ENCODE results near the gene DAB1.

Gene DAB1

DNA sequence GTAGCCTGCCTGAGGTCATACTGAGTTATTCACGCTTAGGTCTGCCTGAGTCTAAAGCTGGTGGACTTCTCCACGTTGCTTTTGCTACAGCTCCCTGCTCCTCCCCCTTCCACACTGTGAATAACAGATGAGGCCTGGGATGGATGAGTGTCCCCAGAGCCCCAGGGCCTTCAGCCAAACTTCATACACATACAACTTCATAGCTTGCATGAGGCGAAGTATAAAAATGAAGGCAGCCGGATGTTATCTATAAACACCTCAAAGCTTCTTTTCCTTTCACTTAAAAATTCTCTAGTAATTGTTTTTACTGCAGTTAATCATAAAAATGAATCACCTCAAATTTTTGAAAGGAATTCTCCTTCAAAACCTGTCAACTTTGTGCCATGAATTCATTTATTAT, 70.2 kb downstream of the DAB1 start:
- no CpG with 5 or more reads among the region's 4 CpGs for WGBS, 2 donors (ENCODE audit: extremely low coverage in 2 of 2, insufficient read length in 2 of 2, insufficient replicate concordance in 1 of 2)
- Histone ChIP-seq H2BK5ac (ENCODE audit: low read length) (no peak overlapping the region), H4K8ac (ENCODE audit: low read depth, low read length) (no peak overlapping the region), H3K79me1 (ENCODE audit: low read depth, low read length) (no peaks in the 10 kb centered on the region), H3K4ac (ENCODE audit: low read length) (no peak overlapping the region), H3K4me3 (ENCODE audit: low read length in 2 of 2) (no peak overlapping the region), H3K4me2 (ENCODE audit: insufficient read depth, low read length, poor library complexity, severe bottlenecking) (no peak overlapping the region), H3K23ac (ENCODE audit: low read depth, low read length, poor library complexity) (no peak overlapping the region), H2BK15ac (ENCODE audit: low read length) (no peak overlapping the region), H2AK5ac (ENCODE audit: low read depth, low read length) (no peak overlapping the region), H2BK120ac (ENCODE audit: low read depth, low read length) (no peak overlapping the region), H3K27ac (replicated peaks; ENCODE audit: low read length) (no peak overlapping the region), H4K91ac (ENCODE audit: low read depth, low read length, poor library complexity) (no peak overlapping the region), H2BK12ac (ENCODE audit: low read length) (no peak overlapping the region), H3K36me3 (replicated peaks in 1 of 2; ENCODE audit: control insufficient read depth in 2 of 2, insufficient read depth in 2 of 2, low read length in 2 of 2) (no peaks in the 10 kb centered on the region), H3K9ac (ENCODE audit: low read depth, low read length, poor library complexity) (no peak overlapping the region), H3K14ac (ENCODE audit: low read length) (no peak overlapping the region), H3K18ac (ENCODE audit: low read length) (no peak overlapping the region), H3K27me3 (ENCODE audit: control insufficient read depth in 3 of 3, insufficient read depth in 3 of 3, low read depth in 1 of 3, low read length in 3 of 3) (no peaks in the 10 kb centered on the region), H3K9me3 (replicated peaks in 1 of 2; ENCODE audit: control insufficient read depth in 2 of 2, insufficient read depth in 1 of 2, low read depth in 1 of 2, low read length in 2 of 2) (peaks cover 0 to 8% of the 10 kb centered on the region in 2 donors), H2AFZ (ENCODE audit: low read length) (no peak overlapping the region), H3K4me1 (ENCODE audit: control insufficient read depth in 2 of 2, insufficient read depth in 1 of 2, low read depth in 1 of 2, low read length in 2 of 2) (peaks cover 6 to 7% of the 10 kb centered on the region in 2 donors)
- DNase-seq (ENCODE audit: low spot score) = no peak

DNA sequence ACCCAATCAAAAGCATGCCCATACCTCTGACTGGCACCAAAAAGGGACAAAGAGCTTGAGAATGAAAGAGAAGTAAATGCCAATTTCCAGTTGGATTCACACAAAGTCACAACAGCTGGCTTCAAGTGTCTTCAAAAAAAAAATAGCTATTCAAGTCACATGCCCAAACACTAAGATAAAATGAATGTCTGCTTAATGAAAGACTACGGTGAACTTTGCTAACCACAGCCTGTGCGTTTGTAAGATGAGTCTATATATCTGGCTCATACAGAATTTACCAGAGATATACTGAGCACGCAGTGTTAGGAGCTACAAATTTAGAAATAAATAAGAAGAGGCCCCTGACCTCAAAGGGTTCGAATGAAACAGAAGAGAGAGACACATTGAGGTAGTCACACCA, 73.2 kb downstream of the DAB1 start:
- no peak overlapping the region for H3K18ac ChIP-seq (ENCODE audit: low read length)
- H3K23ac ChIP-seq (ENCODE audit: low read depth, low read length, poor library complexity) = no peak overlapping the region
- H3K27ac ChIP-seq (replicated peaks; ENCODE audit: low read length) = no peak overlapping the region
- H3K27me3 ChIP-seq (ENCODE audit: control insufficient read depth in 3 of 3, insufficient read depth in 3 of 3, low read depth in 1 of 3, low read length in 3 of 3) = no peaks in the 10 kb centered on the region
- H2BK12ac ChIP-seq (ENCODE audit: low read length) = no peak overlapping the region
- H2BK120ac ChIP-seq (ENCODE audit: low read depth, low read length) = no peak overlapping the region
- no CpG with 5 or more reads among the region's 4 CpGs for WGBS, 2 donors (ENCODE audit: extremely low coverage in 2 of 2, insufficient read length in 2 of 2, insufficient replicate concordance in 1 of 2)
- H3K9me3 ChIP-seq (replicated peaks in 1 of 2; ENCODE audit: control insufficient read depth in 2 of 2, insufficient read depth in 1 of 2, low read depth in 1 of 2, low read length in 2 of 2) = peaks cover 0 to 7% of the 10 kb centered on the region in 2 donors
- H3K14ac ChIP-seq (ENCODE audit: low read length) = no peak overlapping the region
- H4K91ac ChIP-seq (ENCODE audit: low read depth, low read length, poor library complexity) = no peak overlapping the region
- H2BK15ac ChIP-seq (ENCODE audit: low read length) = no peak overlapping the region
- no peak overlapping the region for H2BK5ac ChIP-seq (ENCODE audit: low read length)
- no peaks in the 10 kb centered on the region for H3K79me1 ChIP-seq (ENCODE audit: low read depth, low read length)
- H3K4me1 ChIP-seq (ENCODE audit: control insufficient read depth in 2 of 2, insufficient read depth in 1 of 2, low read depth in 1 of 2, low read length in 2 of 2) = peaks cover 7 to 11% of the 10 kb centered on the region in 2 donors
- no peak overlapping the region for H2AK5ac ChIP-seq (ENCODE audit: low read depth, low read length)
- H3K4ac ChIP-seq (ENCODE audit: low read length) = no peak overlapping the region
- no peak overlapping the region for H3K4me2 ChIP-seq (ENCODE audit: insufficient read depth, low read length, poor library complexity, severe bottlenecking)
- no peak overlapping the region for H3K4me3 ChIP-seq (ENCODE audit: low read length in 2 of 2)
- no peak for DNase-seq (ENCODE audit: low spot score)
- H2AFZ ChIP-seq (ENCODE audit: low read length) = no peak overlapping the region
- H4K8ac ChIP-seq (ENCODE audit: low read depth, low read length) = no peak overlapping the region
- no peak overlapping the region for H3K9ac ChIP-seq (ENCODE audit: low read depth, low read length, poor library complexity)
- no peaks in the 10 kb centered on the region for H3K36me3 ChIP-seq (replicated peaks in 1 of 2; ENCODE audit: control insufficient read depth in 2 of 2, insufficient read depth in 2 of 2, low read length in 2 of 2)

DNA sequence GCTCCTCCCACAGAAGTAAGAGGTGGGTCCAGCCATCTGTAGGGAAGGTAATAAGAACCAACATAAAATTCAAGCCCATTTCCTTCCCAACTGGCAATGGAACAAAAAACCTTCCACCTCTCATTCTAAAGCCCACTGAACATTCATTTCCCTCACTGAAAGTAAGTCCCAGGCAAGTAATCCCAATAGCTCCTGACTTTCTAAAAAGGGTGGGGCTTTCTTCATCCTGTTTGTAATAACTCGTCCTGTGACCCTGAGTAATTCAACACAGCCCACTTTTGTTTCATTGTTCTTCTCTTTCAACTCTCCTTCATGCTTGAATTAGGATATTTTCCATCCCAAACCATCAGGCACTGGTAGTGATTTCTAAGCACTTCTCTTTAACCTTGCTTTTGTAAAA, 74.9 kb downstream of the DAB1 start:
- H3K18ac ChIP-seq (ENCODE audit: low read length) = no peak overlapping the region
- H2BK15ac ChIP-seq (ENCODE audit: low read length) = no peak overlapping the region
- no peak overlapping the region for H4K91ac ChIP-seq (ENCODE audit: low read depth, low read length, poor library complexity)
- no peak overlapping the region for H3K14ac ChIP-seq (ENCODE audit: low read length)
- no peak overlapping the region for H3K4ac ChIP-seq (ENCODE audit: low read length)
- no peaks in the 10 kb centered on the region for H3K79me1 ChIP-seq (ENCODE audit: low read depth, low read length)
- H4K8ac ChIP-seq (ENCODE audit: low read depth, low read length) = no peak overlapping the region
- no peak overlapping the region for H3K27ac ChIP-seq (replicated peaks; ENCODE audit: low read length)
- peaks cover 0 to 7% of the 10 kb centered on the region in 2 donors for H3K9me3 ChIP-seq (replicated peaks in 1 of 2; ENCODE audit: control insufficient read depth in 2 of 2, insufficient read depth in 1 of 2, low read depth in 1 of 2, low read length in 2 of 2)
- H2AFZ ChIP-seq (ENCODE audit: low read length) = no peak overlapping the region
- H3K36me3 ChIP-seq (replicated peaks in 1 of 2; ENCODE audit: control insufficient read depth in 2 of 2, insufficient read depth in 2 of 2, low read length in 2 of 2) = no peaks in the 10 kb centered on the region
- H3K4me1 ChIP-seq (ENCODE audit: control insufficient read depth in 2 of 2, insufficient read depth in 1 of 2, low read depth in 1 of 2, low read length in 2 of 2) = peaks cover 7 to 11% of the 10 kb centered on the region in 2 donors
- no peak overlapping the region for H3K23ac ChIP-seq (ENCODE audit: low read depth, low read length, poor library complexity)
- no peak overlapping the region for H3K4me2 ChIP-seq (ENCODE audit: insufficient read depth, low read length, poor library complexity, severe bottlenecking)
- H2BK120ac ChIP-seq (ENCODE audit: low read depth, low read length) = no peak overlapping the region
- H2BK12ac ChIP-seq (ENCODE audit: low read length) = no peak overlapping the region
- no peak overlapping the region for H2BK5ac ChIP-seq (ENCODE audit: low read length)
- WGBS, 2 donors (ENCODE audit: extremely low coverage in 2 of 2, insufficient read length in 2 of 2, insufficient replicate concordance in 1 of 2) = no CpG with 5 or more reads among the region's 1 CpG
- H3K9ac ChIP-seq (ENCODE audit: low read depth, low read length, poor library complexity) = no peak overlapping the region
- no peak overlapping the region for H2AK5ac ChIP-seq (ENCODE audit: low read depth, low read length)
- H3K27me3 ChIP-seq (ENCODE audit: control insufficient read depth in 3 of 3, insufficient read depth in 3 of 3, low read depth in 1 of 3, low read length in 3 of 3) = no peaks in the 10 kb centered on the region
- no peak for DNase-seq (ENCODE audit: low spot score)
- no peak overlapping the region for H3K4me3 ChIP-seq (ENCODE audit: low read length in 2 of 2)

DNA sequence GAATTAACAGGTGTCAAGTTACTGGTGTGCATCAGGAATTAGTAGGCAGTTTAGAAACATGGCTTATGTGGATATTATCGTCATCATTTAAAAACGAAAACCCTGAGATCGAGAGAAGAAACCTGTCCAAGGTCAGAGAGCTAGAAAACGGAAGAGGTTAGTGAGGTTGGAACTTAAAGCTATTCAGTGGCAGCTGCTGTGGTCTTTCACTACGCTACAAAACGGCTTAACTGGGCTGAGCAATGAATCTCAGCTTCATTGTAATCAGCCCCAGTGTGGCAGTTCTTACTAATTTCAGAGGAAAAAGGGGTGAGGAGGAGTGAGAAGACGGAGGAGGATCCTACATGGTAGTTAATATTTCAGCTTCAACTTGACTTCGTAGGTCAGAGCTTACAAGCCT, 77.9 kb downstream of the DAB1 start:
- WGBS, 2 donors (ENCODE audit: extremely low coverage in 2 of 2, insufficient read length in 2 of 2, insufficient replicate concordance in 1 of 2) = no CpG with 5 or more reads among the region's 8 CpGs
- Histone ChIP-seq H3K4me2 (ENCODE audit: insufficient read depth, low read length, poor library complexity, severe bottlenecking) (no peak overlapping the region), H3K4ac (ENCODE audit: low read length) (no peak overlapping the region), H3K27me3 (ENCODE audit: control insufficient read depth in 3 of 3, insufficient read depth in 3 of 3, low read depth in 1 of 3, low read length in 3 of 3) (no peaks in the 10 kb centered on the region), H2BK15ac (ENCODE audit: low read length) (no peak overlapping the region), H4K91ac (ENCODE audit: low read depth, low read length, poor library complexity) (no peak overlapping the region), H3K4me3 (ENCODE audit: low read length in 2 of 2) (no peak overlapping the region), H3K36me3 (replicated peaks in 1 of 2; ENCODE audit: control insufficient read depth in 2 of 2, insufficient read depth in 2 of 2, low read length in 2 of 2) (peaks cover 0 to 3% of the 10 kb centered on the region in 2 donors), H3K18ac (ENCODE audit: low read length) (no peak overlapping the region), H3K9ac (ENCODE audit: low read depth, low read length, poor library complexity) (no peak overlapping the region), H3K23ac (ENCODE audit: low read depth, low read length, poor library complexity) (no peak overlapping the region), H3K9me3 (replicated peaks in 1 of 2; ENCODE audit: control insufficient read depth in 2 of 2, insufficient read depth in 1 of 2, low read depth in 1 of 2, low read length in 2 of 2) (no peaks in the 10 kb centered on the region), H2AK5ac (ENCODE audit: low read depth, low read length) (no peak overlapping the region), H2BK5ac (ENCODE audit: low read length) (no peak overlapping the region), H2BK12ac (ENCODE audit: low read length) (no peak overlapping the region), H3K14ac (ENCODE audit: low read length) (no peak overlapping the region), H4K8ac (ENCODE audit: low read depth, low read length) (no peak overlapping the region), H3K79me1 (ENCODE audit: low read depth, low read length) (no peaks in the 10 kb centered on the region), H2BK120ac (ENCODE audit: low read depth, low read length) (no peak overlapping the region), H3K4me1 (ENCODE audit: control insufficient read depth in 2 of 2, insufficient read depth in 1 of 2, low read depth in 1 of 2, low read length in 2 of 2) (peaks cover 6 to 7% of the 10 kb centered on the region in 2 donors), H3K27ac (replicated peaks; ENCODE audit: low read length) (no peak overlapping the region), H2AFZ (ENCODE audit: low read length) (no peak overlapping the region)
- DNase-seq (ENCODE audit: low spot score) = no peak

All from neuronal stem cell (in vitro differentiated cells).